HCT116 (cell line): ENCODE measurements around the gene SGK1. TPM values are rescaled to one million over a fixed set of nuclear protein-coding genes. Genes with fewer than 3 reads are reported as not detected.

Experiments
- ATAC-seq: fragments of 200-7000 bp; cut with Tn5 transposase; 2 replicates; pipeline ENCODE4 v1.9.1; 2020; ENCODE audit warnings: mild to moderate bottlenecking, moderate library complexity
- BruUV-seq: library from RNA; stranded (reverse); fragments of 400-500 nt; replicated peaks from 2 replicates; lab custom pipeline; 2021; lab: Mats Ljungman, UMichigan
- CTCF ChIA-PET: fragments of 300-600 bp; sonication (Branson Sonifier 250); formaldehyde crosslinking; loops from one replicate; lab custom pipeline; 2021; ENCODE audit warnings: antibody characterized with exemption; lab: Charles Lee
- POLR2A ChIA-PET: fragments of 300-600, 350-600 bp; sonication (Branson Sonifier 250); formaldehyde crosslinking; loops from one replicate; lab custom pipeline; 2021; ENCODE audit warnings: antibody characterized with exemption; lab: Charles Lee
- RAD21 ChIA-PET, 2 experiments: fragments of 300-600 bp; sonication (Branson Sonifier 250); formaldehyde crosslinking; loops; one replicate each; lab custom pipeline; 2023; ENCODE audit warnings: low total read pairs in 2 of 2; ENCODE audit not compliant: uncharacterized antibody in 2 of 2, unreplicated experiment in 2 of 2, low non-redundant PET in 1 of 2; lab: Charles Lee
- DNase-seq: peaks from one replicate; pipeline ENCODE4 v3.0.0-alpha.2; 2010; ENCODE audit warnings: low read depth, low spot score
- H2AFZ ChIP-seq: fragments of 200-600 bp; shearing (Covaris generic), sonication (generic); 2 replicates; pipeline ENCODE4 v1.6.1; 2017; ENCODE audit warnings: low read depth, mixed run types, mixed read lengths, antibody characterized with exemption, low read length; ENCODE audit not compliant: poor library complexity, severe bottlenecking
- H3K27ac ChIP-seq: 2 replicates; pipeline ENCODE4 v1.5.1; 2012; ENCODE audit warnings: low read depth, low read length
- H3K27me3 ChIP-seq: fragments of 200-600 bp; sonication (generic); 2 replicates; pipeline ENCODE4 v1.6.1; 2016; ENCODE audit warnings: mixed run types, low read length, mixed read lengths; ENCODE audit not compliant: insufficient read depth
- H3K36me3 ChIP-seq, 2 experiments: fragments of 200-500 bp in 1 of 2; fragments of 200-600 bp in 1 of 2; sonication (Bioruptor generic) in 1 of 2; sonication (generic) in 1 of 2; 2 replicates each; pipeline versions ENCODE4 v1.5.1 to v1.6.1; 2014 to 2016; ENCODE audit warnings: low read length in 2 of 2, inconsistent platforms in 1 of 2, mixed read lengths in 1 of 2, mixed run types in 1 of 2; ENCODE audit not compliant: insufficient read depth in 2 of 2, control insufficient read depth in 1 of 2
- H3K4me1 ChIP-seq, 2 experiments: fragments of 200-600 bp in 1 of 2; sonication (generic) in 1 of 2; 2 replicates each; pipeline versions ENCODE4 v1.5.1 to v1.6.1; 2012 to 2017; ENCODE audit warnings: low read length in 2 of 2, inconsistent platforms in 1 of 2, mild to moderate bottlenecking in 1 of 2, mixed read lengths in 1 of 2, mixed run types in 1 of 2, moderate library complexity in 1 of 2; ENCODE audit not compliant: insufficient read depth in 2 of 2, control insufficient read depth in 1 of 2
- H3K4me2 ChIP-seq: fragments of 200-600 bp; sonication (generic); 2 replicates; pipeline ENCODE4 v1.6.1; 2017; ENCODE audit warnings: mixed run types, low read length, mixed read lengths
- H3K4me3 ChIP-seq, 2 experiments: fragments of 200-600 bp in 1 of 2; sonication (generic) in 1 of 2; replicated peaks in 1 of 2; 2 replicates each; pipeline ENCODE4 v1.5.1; 2011 to 2016; ENCODE audit warnings: low read length in 2 of 2, control low read depth in 1 of 2, low read depth in 1 of 2, mild to moderate bottlenecking in 1 of 2, mixed read lengths in 1 of 2, mixed run types in 1 of 2
- H3K79me2 ChIP-seq: fragments of 200-600 bp; sonication (generic); 2 replicates; pipeline ENCODE4 v1.6.1; 2017; ENCODE audit warnings: mild to moderate bottlenecking, mixed run types, low read length, moderate library complexity, mixed read lengths; ENCODE audit not compliant: insufficient read depth
- H3K9ac ChIP-seq: fragments of 200-600 bp; sonication (generic); 2 replicates; pipeline ENCODE4 v1.6.1; 2016; ENCODE audit warnings: low read length, mixed read lengths
- H3K9me2 ChIP-seq: fragments of 200-600 bp; sonication (generic), shearing (Covaris generic); 2 replicates; pipeline ENCODE4 v1.6.1; 2017; ENCODE audit warnings: mixed run types, mild to moderate bottlenecking, moderate library complexity; ENCODE audit not compliant: insufficient read depth
- H3K9me3 ChIP-seq, 2 experiments: fragments of 200-500 bp in 1 of 2; fragments of 200-600 bp in 1 of 2; sonication (Bioruptor generic) in 1 of 2; sonication (generic) in 1 of 2; 2 replicates each; pipeline ENCODE4 v1.6.1; 2014 to 2017; ENCODE audit warnings: low read length in 2 of 2, mixed read lengths in 2 of 2, inconsistent platforms in 1 of 2, low read depth in 1 of 2, mild to moderate bottlenecking in 1 of 2, mixed run types in 1 of 2, moderate library complexity in 1 of 2; ENCODE audit not compliant: control insufficient read depth in 1 of 2, insufficient read depth in 1 of 2
- H4K20me1 ChIP-seq: fragments of 200-600 bp; sonication (generic), shearing (Covaris generic); 2 replicates; pipeline ENCODE4 v1.6.1; 2017; ENCODE audit warnings: mixed run types, mild to moderate bottlenecking, moderate library complexity; ENCODE audit not compliant: insufficient read depth
- CBX3 ChIP-seq: IDR thresholded peaks from 2 replicates; pipeline ENCODE4 v1.6.1; 2012; ENCODE audit warnings: low read depth
- CEBPB ChIP-seq: IDR thresholded peaks from 2 replicates; pipeline ENCODE4 v1.6.1; 2012; ENCODE audit warnings: low read depth
- CTCF ChIP-seq, 3 experiments: fragments of 200-600 bp in 1 of 3; sonication (generic) in 1 of 3; IDR thresholded peaks in 2 of 3; conservative IDR thresholded peaks in 1 of 3; 2 replicates each; pipeline ENCODE4 v1.5.1; 2012 to 2017; ENCODE audit warnings: low read depth in 2 of 3, low read length in 2 of 3, antibody characterized with exemption in 1 of 3, borderline replicate concordance in 1 of 3, control low read depth in 1 of 3, mild to moderate bottlenecking in 1 of 3, mixed read lengths in 1 of 3, mixed run types in 1 of 3, moderate library complexity in 1 of 3; ENCODE audit not compliant: insufficient read depth in 1 of 3
- EGR1 ChIP-seq: IDR thresholded peaks from 2 replicates; pipeline ENCODE4 v1.6.1; 2012; ENCODE audit warnings: low read depth
- ELF1 ChIP-seq: IDR thresholded peaks from 2 replicates; pipeline ENCODE4 v1.6.1; 2012; ENCODE audit warnings: low read depth, borderline replicate concordance
- EZH2 ChIP-seq: fragments of 200-600 bp; sonication (generic); IDR thresholded peaks from 2 replicates; pipeline ENCODE4 v1.6.1; 2017; ENCODE audit warnings: antibody characterized with exemption, mixed run types
- JUND ChIP-seq: IDR thresholded peaks from 2 replicates; pipeline ENCODE4 v1.6.1; 2012
- MAX ChIP-seq: IDR thresholded peaks from 2 replicates; pipeline ENCODE4 v1.6.1; 2012
- POLR2A ChIP-seq: IDR thresholded peaks from 2 replicates; pipeline ENCODE4 v1.7.0; 2011; ENCODE audit warnings: borderline replicate concordance; ENCODE audit not compliant: insufficient read depth, insufficient read length; ENCODE audit errors: extremely low read depth
- POLR2AphosphoS5 ChIP-seq: IDR thresholded peaks from 2 replicates; pipeline ENCODE4 v1.6.1; 2011; ENCODE audit warnings: mild to moderate bottlenecking, low read depth, low read length, moderate library complexity
- REST ChIP-seq: IDR thresholded peaks from 2 replicates; pipeline ENCODE4 v1.6.1; 2012; ENCODE audit warnings: low read depth
- SRF ChIP-seq: IDR thresholded peaks from 2 replicates; pipeline ENCODE4 v1.6.1; 2012; ENCODE audit warnings: low read depth
- TCF7L2 ChIP-seq: IDR thresholded peaks from 2 replicates; pipeline ENCODE4 v1.7.0; 2011; ENCODE audit warnings: borderline replicate concordance, inconsistent platforms; ENCODE audit not compliant: insufficient read depth, insufficient read length; ENCODE audit errors: extremely low read depth
- ZBTB33 ChIP-seq: IDR thresholded peaks from 2 replicates; pipeline ENCODE4 v1.6.1; 2011; ENCODE audit warnings: mild to moderate bottlenecking, low read length, moderate library complexity; ENCODE audit not compliant: insufficient replicate concordance; ENCODE audit errors: extremely low read depth
- ZFX ChIP-seq: fragments of 450-650 bp; IDR thresholded peaks from 2 replicates; pipeline ENCODE4 v1.6.1; 2017
- ZNF274 ChIP-seq: fragments of 200-500 bp; sonication (Bioruptor generic); IDR thresholded peaks from 2 replicates; pipeline ENCODE4 v1.6.1; 2014; ENCODE audit warnings: mild to moderate bottlenecking, low read depth, low read length, inconsistent platforms
- intact Hi-C: fragments of 100-400 bp; cut with micrococcal nuclease; formaldehyde crosslinking; loops from 2 replicates; pipeline ENCODE4 v1.10.0; 2022
- total RNA-seq: library from RNA; stranded (reverse); gene quantifications from one replicate; pipeline ENCODE4 v1.2.1, GENCODE V29; 2021; ENCODE audit not compliant: unreplicated experiment

SGK1 gene
- total RNA-seq, 1 experiment from 2014 or later, result 4.5 TPM

- no peak for ATAC-seq
- TF ChIP-seq JUND (no peak), REST (no peak), CEBPB (no peak), EGR1 (no peak), ZBTB33 (no peak), SRF (no peak), TCF7L2 (no peak), MAX (no peak), CBX3 (no peak), CTCF (IDR thresholded peaks at IDR 0.05 in 2 of 3, conservative IDR thresholded peaks at IDR 0.05 in 1 of 3; ENCODE audit: borderline replicate concordance in 1 of 3, insufficient read depth in 1 of 3, low read depth in 2 of 3, low read length in 2 of 3) (no peak), ZFX (no peak), POLR2AphosphoS5 (no peak), ZNF274 (no peak), EZH2 (no peak), ELF1 (no peak), POLR2A (no peak)
- ChIA-PET CTCF (interaction anchor here (0.7 kb wide), 1 partner anchor 29 kb away, joined by 3 read pairs; no protein-coding TSS in a partner anchor), RAD21 (no interaction called here), POLR2A (no interaction called here)
- Histone ChIP-seq H3K4me2 (no peak overlapping the region), H3K27ac (no peak overlapping the region), H3K27me3 (no peaks in the 10 kb centered on the region; the same call in 1 of the 2 replicates), H2AFZ (no peak overlapping the region), H3K4me1 (no peaks in the 10 kb centered on the region), H3K4me3 (no peak overlapping the region), H3K79me2 (no peaks in the 10 kb centered on the region), H3K9me3 (no peaks in the 10 kb centered on the region), H3K36me3 (no peaks in the 10 kb centered on the region), H4K20me1 (no peaks in the 10 kb centered on the region), H3K9ac (no peak overlapping the region), H3K9me2 (no peaks in the 10 kb centered on the region)
- intact Hi-C loops, result no loop called here
- no TSS peak for BruUV-seq
- DNase-seq, result no peak
These were observed 7.8 kb downstream of the SGK1 start for GRCh38 chr6:134309983-134310605.
